Measurements from ENCODE around the gene IQCK. TPM values are rescaled to one million over a fixed set of nuclear protein-coding genes. Genes with fewer than 3 reads are reported as not detected.

The IQCK gene
- polyA plus RNA-seq, 2 of the 4 experiments (the other 2 are of a cell fraction), result 10.3 to 15.6 TPM

DNA sequence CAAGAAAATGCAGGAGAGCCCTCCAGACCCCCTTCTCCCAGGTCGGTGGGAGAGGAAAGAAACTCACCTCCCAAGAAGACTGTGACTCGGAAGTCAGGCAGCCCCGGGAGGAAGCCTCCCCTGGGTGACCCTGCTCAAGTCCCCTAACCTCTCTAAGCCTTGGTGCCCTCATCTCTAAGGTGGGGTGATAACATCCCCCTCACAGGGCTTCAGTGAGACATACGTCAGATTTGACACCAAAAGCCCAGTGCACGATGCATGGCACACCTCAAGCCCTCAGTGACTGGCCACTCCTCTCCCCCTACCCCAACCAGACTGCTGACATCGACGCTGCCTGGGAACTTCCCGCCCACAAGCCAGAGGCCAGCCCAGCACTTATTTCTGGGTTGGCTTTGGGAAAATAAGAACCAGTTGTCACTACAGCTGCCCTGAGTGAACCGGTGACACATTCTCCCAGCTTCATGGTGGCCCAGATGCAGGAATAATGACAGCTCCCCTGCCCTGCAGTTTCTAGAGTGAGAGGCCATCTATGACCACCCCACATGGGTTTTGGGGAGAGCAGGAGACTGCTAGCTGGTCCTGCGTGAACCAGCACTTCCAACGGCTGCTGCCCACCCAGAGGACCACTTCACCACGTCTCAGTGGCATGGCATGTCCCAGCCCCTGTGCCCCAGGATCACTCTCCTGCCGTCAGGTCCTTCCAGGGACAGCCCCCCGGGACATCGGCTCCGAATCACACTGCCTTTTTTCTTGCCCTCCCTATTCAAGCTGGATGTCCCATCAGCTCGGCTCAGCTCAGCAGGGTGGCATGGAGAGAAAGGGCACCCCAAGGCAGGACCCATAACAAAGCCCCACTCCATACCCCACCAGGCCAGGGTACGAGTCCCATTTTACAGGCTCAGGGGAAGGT lies 9.5 kb upstream of the IQCK start (continued):
- TF ChIP-seq ZSCAN20 (CRISPR knock-in tag; IDR thresholded peaks at IDR 0.05) (no peak), MAZ (IDR thresholded peaks at IDR 0.05; ENCODE audit: borderline replicate concordance, low read depth, low read length) (no peak)

DNA sequence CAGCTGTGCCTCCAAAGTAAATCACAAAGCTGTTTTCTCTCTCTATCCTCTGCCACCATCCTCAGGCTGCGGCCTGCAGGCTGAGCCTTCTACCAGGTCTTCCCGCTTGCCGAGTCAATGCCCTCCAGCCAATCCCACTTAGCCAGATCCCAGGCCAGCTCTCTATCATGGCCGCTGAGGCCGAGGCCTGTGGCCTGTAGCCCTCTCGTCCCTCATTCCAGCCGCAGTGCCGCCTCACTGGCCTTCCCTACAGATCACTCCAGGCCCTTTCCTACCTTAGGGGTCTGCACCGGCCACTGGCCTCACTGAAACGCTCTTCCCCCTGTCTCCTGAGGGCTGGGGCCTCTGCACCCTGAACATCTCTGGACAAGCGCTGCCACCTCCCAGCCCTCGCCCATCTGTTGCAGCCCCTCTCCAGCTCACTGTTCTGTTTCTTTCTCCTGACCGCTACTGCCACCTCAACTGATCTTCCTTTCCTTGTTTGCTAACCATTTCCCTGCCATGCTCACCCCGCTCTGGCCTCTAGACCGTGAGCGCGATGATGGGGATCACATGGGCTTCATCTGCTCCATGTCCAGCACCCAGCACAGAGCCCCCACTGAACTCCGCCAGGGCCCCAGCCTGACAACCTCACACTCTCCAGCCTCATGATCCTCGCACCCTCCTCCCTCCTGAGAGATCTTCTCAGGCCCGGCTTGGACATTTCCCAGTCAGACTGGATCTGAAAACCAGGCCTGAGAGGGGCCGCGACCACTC lies 8.5 kb upstream of the IQCK start:
- ChIA-PET POLR2A (interaction anchor here (0.6 kb wide), 1 partner anchor 167 kb away, joined by 3 read pairs; no protein-coding TSS in a partner anchor), CTCF (interaction anchor here (0.6 to 2.9 kb wide), 4 partner anchors 10 to 177 kb away, joined by 3 to 13 read pairs (median 3); partner anchors contain the start of gene GPRC5B)
- no peak overlapping the region for H3K27ac ChIP-seq
- TF ChIP-seq, protein P1, sequence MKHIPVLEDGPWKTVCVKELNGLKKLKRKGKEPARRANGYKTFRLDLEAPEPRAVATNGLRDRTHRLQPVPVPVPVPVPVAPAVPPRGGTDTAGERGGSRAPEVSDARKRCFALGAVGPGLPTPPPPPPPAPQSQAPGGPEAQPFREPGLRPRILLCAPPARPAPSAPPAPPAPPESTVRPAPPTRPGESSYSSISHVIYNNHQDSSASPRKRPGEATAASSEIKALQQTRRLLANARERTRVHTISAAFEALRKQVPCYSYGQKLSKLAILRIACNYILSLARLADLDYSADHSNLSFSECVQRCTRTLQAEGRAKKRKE (CRISPR knock-in tag; IDR thresholded peaks at IDR 0.05; ENCODE audit: low read depth), result no peak
- TF ChIP-seq CEBPB (IDR thresholded peaks at IDR 0.05) (no peak), FOSL2 (IDR thresholded peaks at IDR 0.05) (no peak), FOSL2 (CRISPR knock-in tag; IDR thresholded peaks at IDR 0.05) (no peak), ZNF302 (CRISPR knock-in tag; IDR thresholded peaks at IDR 0.05) (no peak), BHLHE40 (IDR thresholded peaks at IDR 0.05; ENCODE audit: low read depth, low read length) (no peak), TP53 (CRISPR knock-in tag; IDR thresholded peaks at IDR 0.05) (no peak), TFCP2L1 (CRISPR knock-in tag; IDR thresholded peaks at IDR 0.05) (no peak), KDM5A (IDR thresholded peaks at IDR 0.05) (no peak), MAFK (IDR thresholded peaks at IDR 0.05; ENCODE audit: partially characterized antibody) (no peak)
- TF ChIP-seq, protein P2, sequence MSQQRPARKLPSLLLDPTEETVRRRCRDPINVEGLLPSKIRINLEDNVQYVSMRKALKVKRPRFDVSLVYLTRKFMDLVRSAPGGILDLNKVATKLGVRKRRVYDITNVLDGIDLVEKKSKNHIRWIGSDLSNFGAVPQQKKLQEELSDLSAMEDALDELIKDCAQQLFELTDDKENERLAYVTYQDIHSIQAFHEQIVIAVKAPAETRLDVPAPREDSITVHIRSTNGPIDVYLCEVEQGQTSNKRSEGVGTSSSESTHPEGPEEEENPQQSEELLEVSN (IDR thresholded peaks at IDR 0.05; ENCODE audit: borderline replicate concordance, low read depth), result no peak
- ATAC-seq (no peak; a peak in 1 of 6 replicates), FAIRE-seq (no peak), DNase-seq (ENCODE audit: low read depth in 1 of 2, low spot score in 1 of 2) (no peak)
- H3K9me3 ChIP-seq, result no peaks in the 10 kb centered on the region
- H3K4me3 ChIP-seq, result no peak overlapping the region
- H3K4me1 ChIP-seq, result peaks cover 13% of the 10 kb centered on the region; the same call in 2 of the 3 replicates
- WGBS (ENCODE audit: missing lambda C conversion rate), result 95% methylated on average over 22 of the region's 22 CpGs
- H3K4me2 ChIP-seq, result no peak overlapping the region

DNA sequence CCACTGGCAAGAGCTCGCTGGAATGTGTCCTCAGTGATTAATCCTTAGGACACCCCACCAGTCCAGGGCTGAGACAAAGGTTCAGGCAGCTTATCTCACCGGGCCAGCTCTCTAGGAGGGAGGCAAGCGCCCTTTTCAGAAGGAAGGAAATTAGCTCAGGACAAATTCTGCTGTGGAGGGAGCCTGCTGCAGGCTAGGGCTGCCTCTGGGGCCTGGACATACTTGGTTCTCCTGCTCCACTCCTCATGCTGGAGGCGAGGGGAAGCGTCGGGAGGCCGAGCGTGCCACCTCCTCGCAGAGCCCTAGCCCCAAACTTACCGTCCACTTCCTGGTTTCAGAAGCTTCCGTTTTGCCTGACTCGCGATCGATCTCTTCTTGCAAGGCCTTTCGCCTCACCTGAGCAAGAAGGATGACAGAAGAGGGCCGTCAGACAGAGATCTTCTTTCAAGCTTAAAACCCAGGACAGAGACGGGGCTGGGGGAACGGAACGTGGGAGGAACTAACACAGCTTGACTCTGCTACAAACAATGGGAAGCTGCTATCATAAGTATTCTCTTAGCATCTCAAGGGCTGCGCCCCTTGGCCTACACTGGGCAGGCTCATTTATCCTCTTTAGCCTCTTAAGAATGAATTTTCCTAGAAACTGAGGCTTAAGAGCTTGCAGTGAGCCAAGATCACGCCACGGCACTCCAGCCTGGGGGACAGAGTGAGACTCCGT lies 7.7 kb upstream of the IQCK start:
- ATAC-seq, result no peak
- CTCF ChIA-PET, result interaction anchor here (0.6 to 2.9 kb wide), 5 partner anchors 11 to 176 kb away, joined by 3 to 13 read pairs (median 3); partner anchors contain the start of gene GPRC5B
- POLR2A ChIA-PET, result interaction anchor here (0.7 kb wide), 1 partner anchor 174 kb away, joined by 5 read pairs; no protein-coding TSS in a partner anchor
- Histone ChIP-seq H3K4me2 (no peak overlapping the region), H3K4me1 (peaks cover 6% of the 10 kb centered on the region; the same call in 1 of the 3 replicates), H3K9me3 (no peaks in the 10 kb centered on the region), H3K27ac (no peak overlapping the region), H3K4me3 (no peak overlapping the region)
- WGBS (ENCODE audit: missing lambda C conversion rate), result 93% methylated on average over 21 of the region's 23 CpGs
- TF ChIP-seq EHF (CRISPR knock-in tag; IDR thresholded peaks at IDR 0.05) (no peak), RAD21 (conservative IDR thresholded peaks at IDR 0.05 in 1 of 2, IDR thresholded peaks at IDR 0.05 in 1 of 2) (no peak), POLR2A (IDR thresholded peaks at IDR 0.05; ENCODE audit: low read length) (no peak), MYC (IDR thresholded peaks at IDR 0.05; ENCODE audit: borderline replicate concordance, low read length) (no peak), ZSCAN20 (CRISPR knock-in tag; IDR thresholded peaks at IDR 0.05) (no peak), JUNB (IDR thresholded peaks at IDR 0.05) (no peak), ZNF302 (CRISPR knock-in tag; IDR thresholded peaks at IDR 0.05) (no peak), ZC3H11A (IDR thresholded peaks at IDR 0.05) (no peak), HEYL (CRISPR knock-in tag; IDR thresholded peaks at IDR 0.05) (no peak), SMC3 (IDR thresholded peaks at IDR 0.05) (no peak)
- TF ChIP-seq, protein P2 (IDR thresholded peaks at IDR 0.05; ENCODE audit: borderline replicate concordance, low read depth), result no peak
- TF ChIP-seq, protein P3, sequence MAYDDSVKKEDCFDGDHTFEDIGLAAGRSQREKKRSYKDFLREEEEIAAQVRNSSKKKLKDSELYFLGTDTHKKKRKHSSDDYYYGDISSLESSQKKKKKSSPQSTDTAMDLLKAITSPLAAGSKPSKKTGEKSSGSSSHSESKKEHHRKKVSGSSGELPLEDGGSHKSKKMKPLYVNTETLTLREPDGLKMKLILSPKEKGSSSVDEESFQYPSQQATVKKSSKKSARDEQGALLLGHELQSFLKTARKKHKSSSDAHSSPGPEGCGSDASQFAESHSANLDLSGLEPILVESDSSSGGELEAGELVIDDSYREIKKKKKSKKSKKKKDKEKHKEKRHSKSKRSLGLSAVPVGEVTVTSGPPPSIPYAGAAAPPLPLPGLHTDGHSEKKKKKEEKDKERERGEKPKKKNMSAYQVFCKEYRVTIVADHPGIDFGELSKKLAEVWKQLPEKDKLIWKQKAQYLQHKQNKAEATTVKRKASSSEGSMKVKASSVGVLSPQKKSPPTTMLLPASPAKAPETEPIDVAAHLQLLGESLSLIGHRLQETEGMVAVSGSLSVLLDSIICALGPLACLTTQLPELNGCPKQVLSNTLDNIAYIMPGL (CRISPR knock-in tag; IDR thresholded peaks at IDR 0.05; ENCODE audit: borderline replicate concordance), result no peak
- TF ChIP-seq, protein P4, sequence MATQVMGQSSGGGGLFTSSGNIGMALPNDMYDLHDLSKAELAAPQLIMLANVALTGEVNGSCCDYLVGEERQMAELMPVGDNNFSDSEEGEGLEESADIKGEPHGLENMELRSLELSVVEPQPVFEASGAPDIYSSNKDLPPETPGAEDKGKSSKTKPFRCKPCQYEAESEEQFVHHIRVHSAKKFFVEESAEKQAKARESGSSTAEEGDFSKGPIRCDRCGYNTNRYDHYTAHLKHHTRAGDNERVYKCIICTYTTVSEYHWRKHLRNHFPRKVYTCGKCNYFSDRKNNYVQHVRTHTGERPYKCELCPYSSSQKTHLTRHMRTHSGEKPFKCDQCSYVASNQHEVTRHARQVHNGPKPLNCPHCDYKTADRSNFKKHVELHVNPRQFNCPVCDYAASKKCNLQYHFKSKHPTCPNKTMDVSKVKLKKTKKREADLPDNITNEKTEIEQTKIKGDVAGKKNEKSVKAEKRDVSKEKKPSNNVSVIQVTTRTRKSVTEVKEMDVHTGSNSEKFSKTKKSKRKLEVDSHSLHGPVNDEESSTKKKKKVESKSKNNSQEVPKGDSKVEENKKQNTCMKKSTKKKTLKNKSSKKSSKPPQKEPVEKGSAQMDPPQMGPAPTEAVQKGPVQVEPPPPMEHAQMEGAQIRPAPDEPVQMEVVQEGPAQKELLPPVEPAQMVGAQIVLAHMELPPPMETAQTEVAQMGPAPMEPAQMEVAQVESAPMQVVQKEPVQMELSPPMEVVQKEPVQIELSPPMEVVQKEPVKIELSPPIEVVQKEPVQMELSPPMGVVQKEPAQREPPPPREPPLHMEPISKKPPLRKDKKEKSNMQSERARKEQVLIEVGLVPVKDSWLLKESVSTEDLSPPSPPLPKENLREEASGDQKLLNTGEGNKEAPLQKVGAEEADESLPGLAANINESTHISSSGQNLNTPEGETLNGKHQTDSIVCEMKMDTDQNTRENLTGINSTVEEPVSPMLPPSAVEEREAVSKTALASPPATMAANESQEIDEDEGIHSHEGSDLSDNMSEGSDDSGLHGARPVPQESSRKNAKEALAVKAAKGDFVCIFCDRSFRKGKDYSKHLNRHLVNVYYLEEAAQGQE (IDR thresholded peaks at IDR 0.05), result no peak
- FAIRE-seq, result no peak
- no peak for DNase-seq (ENCODE audit: low read depth in 1 of 2, low spot score in 1 of 2)

Measured in A549 (cell line).